ENCODE data around the gene OR13C3.

The OR13C3 gene

GRCh38 chr9:104536756-104537155 lies at the start of gene OR13C3:
OR13C3 (minus strand) TSS chr9:104536856; CDS start chr9:104536723, 133 bp downstream.
- Histone ChIP-seq H3K27me3 (ENCODE audit: control insufficient read depth, insufficient read depth, low read length) (no peaks in the 10 kb centered on the region), H3K9ac (ENCODE audit: low read length) (no peak within 1 kb of the TSS), H3K9me3 (ENCODE audit: control insufficient read depth, insufficient read depth, low read depth, low read length) (no peaks in the 10 kb centered on the region), H3K27ac (ENCODE audit: low read depth, low read length) (no peak within 1 kb of the TSS), H3K4me1 (ENCODE audit: control insufficient read depth, insufficient read depth, low read length) (no peaks in the 10 kb centered on the region), H3K4me3 (ENCODE audit: low read depth, low read length) (no peak within 1 kb of the TSS), H3K36me3 (ENCODE audit: control insufficient read depth, insufficient read depth, low read length) (no peaks in the 10 kb centered on the region)

GRCh38 chr9:104580562-104580961 lies 43.9 kb upstream of the OR13C3 start:
- Histone ChIP-seq H3K4me1 (ENCODE audit: control insufficient read depth, insufficient read depth, low read length) (no peaks in the 10 kb centered on the region), H3K9me3 (ENCODE audit: control insufficient read depth, insufficient read depth, low read depth, low read length) (no peaks in the 10 kb centered on the region), H3K4me3 (ENCODE audit: low read depth, low read length) (no peak overlapping the region), H3K27me3 (ENCODE audit: control insufficient read depth, insufficient read depth, low read length) (no peaks in the 10 kb centered on the region), H3K9ac (ENCODE audit: low read length) (no peak overlapping the region), H3K36me3 (ENCODE audit: control insufficient read depth, insufficient read depth, low read length) (no peaks in the 10 kb centered on the region), H3K27ac (ENCODE audit: low read depth, low read length) (no peak overlapping the region)

- H3K9me3 ChIP-seq (ENCODE audit: control insufficient read depth, insufficient read depth, low read depth, low read length), result peaks cover 10% of the 10 kb centered on the region; the same call in 1 of the 2 replicates
- no peaks in the 10 kb centered on the region for H3K36me3 ChIP-seq (ENCODE audit: control insufficient read depth, insufficient read depth, low read length)
- H3K9ac ChIP-seq (ENCODE audit: low read length), result no peak overlapping the region
- H3K27me3 ChIP-seq (ENCODE audit: control insufficient read depth, insufficient read depth, low read length), result no peaks in the 10 kb centered on the region
- H3K4me1 ChIP-seq (ENCODE audit: control insufficient read depth, insufficient read depth, low read length), result no peaks in the 10 kb centered on the region
- no peak overlapping the region for H3K27ac ChIP-seq (ENCODE audit: low read depth, low read length)
- no peak overlapping the region for H3K4me3 ChIP-seq (ENCODE audit: low read depth, low read length)
Observed at GRCh38 chr9:104577263-104577662, 40.6 kb upstream of the OR13C3 start.

GRCh38 chr9:104575456-104575855 lies 38.8 kb upstream of the OR13C3 start:
- no peak overlapping the region for H3K27ac ChIP-seq (ENCODE audit: low read depth, low read length)

GRCh38 chr9:104572612-104573011 lies 36.0 kb upstream of the OR13C3 start:
- no peaks in the 10 kb centered on the region for H3K4me1 ChIP-seq (ENCODE audit: control insufficient read depth, insufficient read depth, low read length)
- no peak overlapping the region for H3K9ac ChIP-seq (ENCODE audit: low read length)
- H3K27ac ChIP-seq (ENCODE audit: low read depth, low read length), result no peak overlapping the region
- H3K36me3 ChIP-seq (ENCODE audit: control insufficient read depth, insufficient read depth, low read length), result no peaks in the 10 kb centered on the region
- H3K27me3 ChIP-seq (ENCODE audit: control insufficient read depth, insufficient read depth, low read length), result no peaks in the 10 kb centered on the region
- H3K9me3 ChIP-seq (ENCODE audit: control insufficient read depth, insufficient read depth, low read depth, low read length), result peaks cover 12% of the 10 kb centered on the region; the same call in 1 of the 2 replicates
- no peak overlapping the region for H3K4me3 ChIP-seq (ENCODE audit: low read depth, low read length)

More at GRCh38 chr9:104575456-104575855, 38.8 kb upstream of the OR13C3 start:
- peaks cover 12% of the 10 kb centered on the region; the same call in 1 of the 2 replicates for H3K9me3 ChIP-seq (ENCODE audit: control insufficient read depth, insufficient read depth, low read depth, low read length)
- H3K4me1 ChIP-seq (ENCODE audit: control insufficient read depth, insufficient read depth, low read length), result no peaks in the 10 kb centered on the region
- no peak overlapping the region for H3K9ac ChIP-seq (ENCODE audit: low read length)
- H3K36me3 ChIP-seq (ENCODE audit: control insufficient read depth, insufficient read depth, low read length), result no peaks in the 10 kb centered on the region
- no peaks in the 10 kb centered on the region for H3K27me3 ChIP-seq (ENCODE audit: control insufficient read depth, insufficient read depth, low read length)
- no peak overlapping the region for H3K4me3 ChIP-seq (ENCODE audit: low read depth, low read length)

GRCh38 chr9:104568868-104569267 lies 32.2 kb upstream of the OR13C3 start, which contains the start of gene OR13C8:
OR13C8 (plus strand) TSS chr9:104569168; CDS start chr9:104569168, 0 bp downstream.
- H3K9ac ChIP-seq (ENCODE audit: low read length), result no peak within 1 kb of the TSS
- no peaks in the 10 kb centered on the region for H3K27me3 ChIP-seq (ENCODE audit: control insufficient read depth, insufficient read depth, low read length)
- H3K4me3 ChIP-seq (ENCODE audit: low read depth, low read length), result no peak within 1 kb of the TSS
- H3K9me3 ChIP-seq (ENCODE audit: control insufficient read depth, insufficient read depth, low read depth, low read length), result peaks cover 12% of the 10 kb centered on the region; the same call in 1 of the 2 replicates
- H3K4me1 ChIP-seq (ENCODE audit: control insufficient read depth, insufficient read depth, low read length), result no peaks in the 10 kb centered on the region
- no peaks in the 10 kb centered on the region for H3K36me3 ChIP-seq (ENCODE audit: control insufficient read depth, insufficient read depth, low read length)
- no peak within 1 kb of the TSS for H3K27ac ChIP-seq (ENCODE audit: low read depth, low read length)

- Histone ChIP-seq H3K9ac (ENCODE audit: low read length) (no peak overlapping the region), H3K9me3 (ENCODE audit: control insufficient read depth, insufficient read depth, low read depth, low read length) (no peaks in the 10 kb centered on the region)
Observed at GRCh38 chr9:104564358-104564757, 27.7 kb upstream of the OR13C3 start.

GRCh38 chr9:104556830-104557634 lies 20.4 kb upstream of the OR13C3 start:
- Histone ChIP-seq H3K27me3 (ENCODE audit: control insufficient read depth, insufficient read depth, low read length) (no peaks in the 10 kb centered on the region), H3K4me1 (ENCODE audit: control insufficient read depth, insufficient read depth, low read length) (peaks cover 12% of the 10 kb centered on the region; the same call in 1 of the 2 replicates), H3K9me3 (ENCODE audit: control insufficient read depth, insufficient read depth, low read depth, low read length) (no peaks in the 10 kb centered on the region), H3K4me3 (ENCODE audit: low read depth, low read length) (0 out of 2 replicates have a peak overlapping the region, but pooled peaks have one; percentile 3), H3K36me3 (ENCODE audit: control insufficient read depth, insufficient read depth, low read length) (no peaks in the 10 kb centered on the region), H3K9ac (ENCODE audit: low read length) (peak overlapping the region; percentile 38), H3K27ac (ENCODE audit: low read depth, low read length) (peak overlapping the region; percentile 78; the same call in 1 of the 2 replicates)

More at GRCh38 chr9:104564358-104564757, 27.7 kb upstream of the OR13C3 start:
- Histone ChIP-seq H3K36me3 (ENCODE audit: control insufficient read depth, insufficient read depth, low read length) (no peaks in the 10 kb centered on the region), H3K27me3 (ENCODE audit: control insufficient read depth, insufficient read depth, low read length) (no peaks in the 10 kb centered on the region), H3K27ac (ENCODE audit: low read depth, low read length) (no peak overlapping the region), H3K4me3 (ENCODE audit: low read depth, low read length) (no peak overlapping the region), H3K4me1 (ENCODE audit: control insufficient read depth, insufficient read depth, low read length) (no peaks in the 10 kb centered on the region)

- H3K27ac ChIP-seq (ENCODE audit: low read depth, low read length), result no peak overlapping the region
- H3K36me3 ChIP-seq (ENCODE audit: control insufficient read depth, insufficient read depth, low read length), result no peaks in the 10 kb centered on the region
- H3K4me3 ChIP-seq (ENCODE audit: low read depth, low read length), result no peak overlapping the region
- no peak overlapping the region for H3K9ac ChIP-seq (ENCODE audit: low read length)
- no peaks in the 10 kb centered on the region for H3K9me3 ChIP-seq (ENCODE audit: control insufficient read depth, insufficient read depth, low read depth, low read length)
- H3K27me3 ChIP-seq (ENCODE audit: control insufficient read depth, insufficient read depth, low read length), result no peaks in the 10 kb centered on the region
- peaks cover 12% of the 10 kb centered on the region; the same call in 1 of the 2 replicates for H3K4me1 ChIP-seq (ENCODE audit: control insufficient read depth, insufficient read depth, low read length)
Observed at GRCh38 chr9:104555521-104555920, 18.9 kb upstream of the OR13C3 start.

GRCh38 chr9:104553261-104553660 lies 16.6 kb upstream of the OR13C3 start:
- Histone ChIP-seq H3K9me3 (ENCODE audit: control insufficient read depth, insufficient read depth, low read depth, low read length) (no peaks in the 10 kb centered on the region), H3K4me3 (ENCODE audit: low read depth, low read length) (no peak overlapping the region), H3K27ac (ENCODE audit: low read depth, low read length) (no peak overlapping the region), H3K36me3 (ENCODE audit: control insufficient read depth, insufficient read depth, low read length) (no peaks in the 10 kb centered on the region), H3K4me1 (ENCODE audit: control insufficient read depth, insufficient read depth, low read length) (peaks cover 12% of the 10 kb centered on the region; the same call in 1 of the 2 replicates), H3K27me3 (ENCODE audit: control insufficient read depth, insufficient read depth, low read length) (no peaks in the 10 kb centered on the region), H3K9ac (ENCODE audit: low read length) (no peak overlapping the region)

GRCh38 chr9:104544644-104545043 lies 8.0 kb upstream of the OR13C3 start:
- H3K27ac ChIP-seq (ENCODE audit: low read depth, low read length), result no peak overlapping the region
- H3K9ac ChIP-seq (ENCODE audit: low read length), result no peak overlapping the region
- no peaks in the 10 kb centered on the region for H3K27me3 ChIP-seq (ENCODE audit: control insufficient read depth, insufficient read depth, low read length)
- H3K36me3 ChIP-seq (ENCODE audit: control insufficient read depth, insufficient read depth, low read length), result no peaks in the 10 kb centered on the region
- H3K9me3 ChIP-seq (ENCODE audit: control insufficient read depth, insufficient read depth, low read depth, low read length), result no peaks in the 10 kb centered on the region
- H3K4me3 ChIP-seq (ENCODE audit: low read depth, low read length), result no peak overlapping the region
- no peaks in the 10 kb centered on the region for H3K4me1 ChIP-seq (ENCODE audit: control insufficient read depth, insufficient read depth, low read length)

Data from HUES6 (cell line).